ENCODE results near the gene MYO3B. TPM values are rescaled to one million over a fixed set of nuclear protein-coding genes. Genes with fewer than 3 reads are reported as not detected.
A peak's percentile ranks its signal among the peaks of the same experiment; 100 is the strongest.

Gene MYO3B
- total and polyA plus RNA-seq, 2 donors from 2014 or later: 3.5 to 6.4 TPM

GRCh38 chr2:170361090-170361936 lies 183.4 kb downstream of the MYO3B start:
- Histone ChIP-seq H3K9ac (ENCODE audit: low read length in 3 of 3) (no peak overlapping the region), H3K4me3 (ENCODE audit: low read length in 3 of 3) (no peak overlapping the region), H3K27ac (ENCODE audit: low read depth in 2 of 2, low read length in 2 of 2) (no peak overlapping the region), H3K9me3 (ENCODE audit: control insufficient read depth in 2 of 3, insufficient read depth in 1 of 3, low read length in 3 of 3) (no peaks in the 10 kb centered on the region), H3K36me3 (ENCODE audit: control insufficient read depth in 2 of 3, insufficient read depth in 3 of 3, low read length in 3 of 3) (no peaks in the 10 kb centered on the region), H3K4me1 (ENCODE audit: control insufficient read depth in 2 of 3, insufficient read depth in 2 of 3, low read depth in 1 of 3, low read length in 3 of 3) (no peaks in the 10 kb centered on the region), H3K27me3 (ENCODE audit: control insufficient read depth, insufficient read depth, low read length) (no peaks in the 10 kb centered on the region)
- TF ChIP-seq CTCF (IDR thresholded peaks at IDR 0.05; ENCODE audit: borderline replicate concordance, extremely low read depth, insufficient read depth): peak; percentile 78
- intact Hi-C loops (cut with DNase I): no loop called here
- peak; percentile 3 for FAIRE-seq
- DNase-seq: peak in 4 of 5 donors; percentile 53 to 78 (median 64)

GRCh38 chr2:170362313-170362870 lies 184.4 kb downstream of the MYO3B start:
- Histone ChIP-seq H3K9me3 (ENCODE audit: control insufficient read depth in 2 of 3, insufficient read depth in 1 of 3, low read length in 3 of 3) (no peaks in the 10 kb centered on the region), H3K4me1 (ENCODE audit: control insufficient read depth in 2 of 3, insufficient read depth in 2 of 3, low read depth in 1 of 3, low read length in 3 of 3) (no peaks in the 10 kb centered on the region), H3K4me3 (ENCODE audit: low read length in 3 of 3) (no peak overlapping the region), H3K27me3 (ENCODE audit: control insufficient read depth, insufficient read depth, low read length) (no peaks in the 10 kb centered on the region), H3K9ac (ENCODE audit: low read length in 3 of 3) (no peak overlapping the region), H3K27ac (ENCODE audit: low read depth in 2 of 2, low read length in 2 of 2) (no peak overlapping the region), H3K36me3 (ENCODE audit: control insufficient read depth in 2 of 3, insufficient read depth in 3 of 3, low read length in 3 of 3) (no peaks in the 10 kb centered on the region)
- DNase-seq (no peak), FAIRE-seq (no peak)
- intact Hi-C loops (cut with DNase I): no loop called here
- no peak for TF ChIP-seq CTCF (IDR thresholded peaks at IDR 0.05; ENCODE audit: borderline replicate concordance, extremely low read depth, insufficient read depth)

GRCh38 chr2:170362871-170363631 lies 185.1 kb downstream of the MYO3B start:
- no peak for DNase-seq
- TF ChIP-seq CTCF (IDR thresholded peaks at IDR 0.05; ENCODE audit: borderline replicate concordance, extremely low read depth, insufficient read depth): no peak
- Histone ChIP-seq H3K9ac (ENCODE audit: low read length in 3 of 3) (no peak overlapping the region), H3K27ac (ENCODE audit: low read depth in 2 of 2, low read length in 2 of 2) (no peak overlapping the region), H3K4me3 (ENCODE audit: low read length in 3 of 3) (no peak overlapping the region), H3K27me3 (ENCODE audit: control insufficient read depth, insufficient read depth, low read length) (no peaks in the 10 kb centered on the region), H3K36me3 (ENCODE audit: control insufficient read depth in 2 of 3, insufficient read depth in 3 of 3, low read length in 3 of 3) (no peaks in the 10 kb centered on the region), H3K4me1 (ENCODE audit: control insufficient read depth in 2 of 3, insufficient read depth in 2 of 3, low read depth in 1 of 3, low read length in 3 of 3) (no peaks in the 10 kb centered on the region), H3K9me3 (ENCODE audit: control insufficient read depth in 2 of 3, insufficient read depth in 1 of 3, low read length in 3 of 3) (no peaks in the 10 kb centered on the region)
- intact Hi-C loops (cut with DNase I): no loop called here
- FAIRE-seq: no peak
